Spleen (tissue), 7 donors: ENCODE data around the gene BABAM2.

Experiments
- POLR2A ChIP-seq, 3 donors: fragments of 450-650 bp; IDR thresholded peaks; one replicate each; pipeline ENCODE4 v1.5.1; 2017; ENCODE audit warnings: antibody characterized with exemption in 3 of 3, mild to moderate bottlenecking in 1 of 3
- POLR2AphosphoS5 ChIP-seq, 3 donors: sonication (generic); formaldehyde crosslinking; IDR thresholded peaks; one replicate each; pipeline ENCODE4 v1.5.1; 2017; ENCODE audit warnings: antibody characterized with exemption in 3 of 3
- TF ChIP-seq, protein P1 (sequence below), 11 experiments: fragments of 200-600 bp in 7 of 11; fragments of 450-650 bp in 4 of 11; sonication (generic) in 4 of 11; IDR thresholded peaks in 8 of 11; conservative IDR thresholded peaks in 3 of 11; 1 replicate in 7 of 11; 2 replicates in 4 of 11; pipeline versions ENCODE4 v1.4.0 to v1.8.0; 2016 to 2021; ENCODE audit warnings: antibody characterized with exemption in 11 of 11, inconsistent platforms in 4 of 11, mild to moderate bottlenecking in 1 of 11
- donor health status: DM: no; HTN: no; CAD: no; lungs with moderate emphysema.
- donor health status: DM: no; HTN: no; CAD: no.
- donor health status: DM: no; HTN: no; CAD: no.

DNA sequence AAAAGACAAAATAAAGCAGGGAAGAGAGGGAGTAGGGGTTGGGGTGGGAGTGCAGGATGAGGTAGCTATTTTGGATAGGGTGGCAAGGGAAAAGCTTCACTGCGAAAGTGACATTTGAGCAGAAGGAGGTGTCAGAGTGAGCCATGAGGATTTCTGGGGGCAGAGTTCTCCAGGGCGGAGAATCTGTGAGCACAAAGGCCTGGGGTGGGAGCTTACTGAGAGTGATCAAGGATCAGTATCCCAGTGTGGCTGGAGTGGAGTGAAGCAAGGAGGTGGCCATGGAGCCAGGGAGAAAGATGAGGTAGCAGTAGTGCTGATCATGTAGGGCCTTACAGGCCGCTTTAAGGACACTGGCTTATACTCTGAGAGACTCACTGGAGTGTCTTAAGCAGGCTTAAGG is 291.3 kb downstream of the BABAM2 start:
- TF ChIP-seq, protein P1, sequence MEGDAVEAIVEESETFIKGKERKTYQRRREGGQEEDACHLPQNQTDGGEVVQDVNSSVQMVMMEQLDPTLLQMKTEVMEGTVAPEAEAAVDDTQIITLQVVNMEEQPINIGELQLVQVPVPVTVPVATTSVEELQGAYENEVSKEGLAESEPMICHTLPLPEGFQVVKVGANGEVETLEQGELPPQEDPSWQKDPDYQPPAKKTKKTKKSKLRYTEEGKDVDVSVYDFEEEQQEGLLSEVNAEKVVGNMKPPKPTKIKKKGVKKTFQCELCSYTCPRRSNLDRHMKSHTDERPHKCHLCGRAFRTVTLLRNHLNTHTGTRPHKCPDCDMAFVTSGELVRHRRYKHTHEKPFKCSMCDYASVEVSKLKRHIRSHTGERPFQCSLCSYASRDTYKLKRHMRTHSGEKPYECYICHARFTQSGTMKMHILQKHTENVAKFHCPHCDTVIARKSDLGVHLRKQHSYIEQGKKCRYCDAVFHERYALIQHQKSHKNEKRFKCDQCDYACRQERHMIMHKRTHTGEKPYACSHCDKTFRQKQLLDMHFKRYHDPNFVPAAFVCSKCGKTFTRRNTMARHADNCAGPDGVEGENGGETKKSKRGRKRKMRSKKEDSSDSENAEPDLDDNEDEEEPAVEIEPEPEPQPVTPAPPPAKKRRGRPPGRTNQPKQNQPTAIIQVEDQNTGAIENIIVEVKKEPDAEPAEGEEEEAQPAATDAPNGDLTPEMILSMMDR (IDR thresholded peaks at IDR 0.05 in 8 of 11, conservative IDR thresholded peaks at IDR 0.05 in 3 of 11) = no peak
- TF ChIP-seq POLR2A (IDR thresholded peaks at IDR 0.05) = no peak
- TF ChIP-seq POLR2AphosphoS5 (IDR thresholded peaks at IDR 0.05) = no peak
